ENCODE results near the gene TMEM163.
"Not testable (repeated sequence)": the region's sequence is repeated elsewhere in the genome, so short reads cannot be mapped to it uniquely, and the experiment has no call there.

The TMEM163 gene

GRCh38 chr2:134507697-134508096, 211.1 kb downstream of the TMEM163 start:
- Histone ChIP-seq H3K27ac (ENCODE audit: low read depth, low read length) (no peak overlapping the region), H3K9ac (ENCODE audit: low read length) (no peak overlapping the region), H3K4me3 (ENCODE audit: low read depth in 1 of 2, low read length in 2 of 2) (no peak overlapping the region), H3K4me1 (ENCODE audit: insufficient read depth, low read length) (no peaks in the 10 kb centered on the region), H3K27me3 (ENCODE audit: control insufficient read depth in 1 of 2, insufficient read depth in 2 of 2, low read length in 2 of 2) (no peaks in the 10 kb centered on the region), H3K9me3 (ENCODE audit: low read length) (no peaks in the 10 kb centered on the region), H3K36me3 (ENCODE audit: insufficient read depth, low read length) (no peaks in the 10 kb centered on the region)

GRCh38 chr2:134507159-134507558, 211.6 kb downstream of the TMEM163 start:
- H3K27me3 ChIP-seq (ENCODE audit: control insufficient read depth in 1 of 2, insufficient read depth in 2 of 2, low read length in 2 of 2); H3K4me1 ChIP-seq (ENCODE audit: insufficient read depth, low read length); H3K36me3 ChIP-seq (ENCODE audit: insufficient read depth, low read length); H3K9me3 ChIP-seq (ENCODE audit: low read length); H3K27ac ChIP-seq (ENCODE audit: low read depth, low read length); H3K4me3 ChIP-seq (ENCODE audit: low read depth in 1 of 2, low read length in 2 of 2); H3K9ac ChIP-seq (ENCODE audit: low read length): not testable (repeated sequence)

- Histone ChIP-seq H3K9me3 (ENCODE audit: low read length) (no peaks in the 10 kb centered on the region), H3K36me3 (ENCODE audit: insufficient read depth, low read length) (no peaks in the 10 kb centered on the region), H3K27me3 (ENCODE audit: control insufficient read depth in 1 of 2, insufficient read depth in 2 of 2, low read length in 2 of 2) (no peaks in the 10 kb centered on the region), H3K4me3 (ENCODE audit: low read depth in 1 of 2, low read length in 2 of 2) (no peak overlapping the region), H3K4me1 (ENCODE audit: insufficient read depth, low read length) (peaks cover 1% of the 10 kb centered on the region), H3K27ac (ENCODE audit: low read depth, low read length) (no peak overlapping the region), H3K9ac (ENCODE audit: low read length) (no peak overlapping the region)
Measured at GRCh38 chr2:134505446-134505845, 213.4 kb downstream of the TMEM163 start.

GRCh38 chr2:134504586-134505336, 214.0 kb downstream of the TMEM163 start:
- H3K4me1 ChIP-seq (ENCODE audit: insufficient read depth, low read length), result peaks cover 4% of the 10 kb centered on the region
- H3K27me3 ChIP-seq (ENCODE audit: control insufficient read depth in 1 of 2, insufficient read depth in 2 of 2, low read length in 2 of 2), result no peaks in the 10 kb centered on the region
- no peak overlapping the region for H3K9ac ChIP-seq (ENCODE audit: low read length)
- H3K9me3 ChIP-seq (ENCODE audit: low read length), result no peaks in the 10 kb centered on the region
- no peak overlapping the region for H3K4me3 ChIP-seq (ENCODE audit: low read depth in 1 of 2, low read length in 2 of 2)
- H3K27ac ChIP-seq (ENCODE audit: low read depth, low read length), result no peak overlapping the region
- H3K36me3 ChIP-seq (ENCODE audit: insufficient read depth, low read length), result no peaks in the 10 kb centered on the region

GRCh38 chr2:134502104-134502503, 216.7 kb downstream of the TMEM163 start:
- H3K9me3 ChIP-seq (ENCODE audit: low read length), result no peaks in the 10 kb centered on the region
- no peaks in the 10 kb centered on the region for H3K36me3 ChIP-seq (ENCODE audit: insufficient read depth, low read length)
- no peak overlapping the region for H3K27ac ChIP-seq (ENCODE audit: low read depth, low read length)
- H3K27me3 ChIP-seq (ENCODE audit: control insufficient read depth in 1 of 2, insufficient read depth in 2 of 2, low read length in 2 of 2), result no peaks in the 10 kb centered on the region
- H3K4me1 ChIP-seq (ENCODE audit: insufficient read depth, low read length), result peaks cover 4% of the 10 kb centered on the region
- H3K4me3 ChIP-seq (ENCODE audit: low read depth in 1 of 2, low read length in 2 of 2), result no peak overlapping the region
- H3K9ac ChIP-seq (ENCODE audit: low read length), result no peak overlapping the region

- H3K27ac ChIP-seq (ENCODE audit: low read depth, low read length), result no peak overlapping the region
Measured at GRCh38 chr2:134501476-134502091, 217.2 kb downstream of the TMEM163 start.

GRCh38 chr2:134500211-134500935, 218.4 kb downstream of the TMEM163 start:
- no peak overlapping the region for H3K4me3 ChIP-seq (ENCODE audit: low read depth in 1 of 2, low read length in 2 of 2)
- no peak overlapping the region for H3K27ac ChIP-seq (ENCODE audit: low read depth, low read length)
- no peaks in the 10 kb centered on the region for H3K36me3 ChIP-seq (ENCODE audit: insufficient read depth, low read length)
- H3K27me3 ChIP-seq (ENCODE audit: control insufficient read depth in 1 of 2, insufficient read depth in 2 of 2, low read length in 2 of 2), result no peaks in the 10 kb centered on the region
- no peak overlapping the region for H3K9ac ChIP-seq (ENCODE audit: low read length)
- H3K4me1 ChIP-seq (ENCODE audit: insufficient read depth, low read length), result peaks cover 4% of the 10 kb centered on the region
- no peaks in the 10 kb centered on the region for H3K9me3 ChIP-seq (ENCODE audit: low read length)

More at GRCh38 chr2:134501476-134502091, 217.2 kb downstream of the TMEM163 start:
- no peaks in the 10 kb centered on the region for H3K36me3 ChIP-seq (ENCODE audit: insufficient read depth, low read length)
- H3K4me3 ChIP-seq (ENCODE audit: low read depth in 1 of 2, low read length in 2 of 2), result no peak overlapping the region
- no peaks in the 10 kb centered on the region for H3K9me3 ChIP-seq (ENCODE audit: low read length)
- no peak overlapping the region for H3K9ac ChIP-seq (ENCODE audit: low read length)
- H3K27me3 ChIP-seq (ENCODE audit: control insufficient read depth in 1 of 2, insufficient read depth in 2 of 2, low read length in 2 of 2), result no peaks in the 10 kb centered on the region
- peaks cover 4% of the 10 kb centered on the region for H3K4me1 ChIP-seq (ENCODE audit: insufficient read depth, low read length)

GRCh38 chr2:134499307-134499926, 219.4 kb downstream of the TMEM163 start:
- Histone ChIP-seq H3K4me3 (ENCODE audit: low read depth in 1 of 2, low read length in 2 of 2) (no peak overlapping the region), H3K27ac (ENCODE audit: low read depth, low read length) (no peak overlapping the region), H3K9ac (ENCODE audit: low read length) (no peak overlapping the region), H3K36me3 (ENCODE audit: insufficient read depth, low read length) (no peaks in the 10 kb centered on the region), H3K9me3 (ENCODE audit: low read length) (no peaks in the 10 kb centered on the region), H3K4me1 (ENCODE audit: insufficient read depth, low read length) (peaks cover 4% of the 10 kb centered on the region), H3K27me3 (ENCODE audit: control insufficient read depth in 1 of 2, insufficient read depth in 2 of 2, low read length in 2 of 2) (no peaks in the 10 kb centered on the region)

GRCh38 chr2:134498654-134499053, 220.1 kb downstream of the TMEM163 start:
- no peak overlapping the region for H3K9ac ChIP-seq (ENCODE audit: low read length)
- no peak overlapping the region for H3K4me3 ChIP-seq (ENCODE audit: low read depth in 1 of 2, low read length in 2 of 2)
- no peak overlapping the region for H3K27ac ChIP-seq (ENCODE audit: low read depth, low read length)
- H3K36me3 ChIP-seq (ENCODE audit: insufficient read depth, low read length), result no peaks in the 10 kb centered on the region
- no peaks in the 10 kb centered on the region for H3K27me3 ChIP-seq (ENCODE audit: control insufficient read depth in 1 of 2, insufficient read depth in 2 of 2, low read length in 2 of 2)
- H3K4me1 ChIP-seq (ENCODE audit: insufficient read depth, low read length), result peaks cover 4% of the 10 kb centered on the region
- H3K9me3 ChIP-seq (ENCODE audit: low read length), result no peaks in the 10 kb centered on the region

- Histone ChIP-seq H3K27ac (ENCODE audit: low read depth, low read length) (no peak overlapping the region), H3K4me3 (ENCODE audit: low read depth in 1 of 2, low read length in 2 of 2) (no peak overlapping the region), H3K27me3 (ENCODE audit: control insufficient read depth in 1 of 2, insufficient read depth in 2 of 2, low read length in 2 of 2) (no peaks in the 10 kb centered on the region), H3K9me3 (ENCODE audit: low read length) (no peaks in the 10 kb centered on the region), H3K9ac (ENCODE audit: low read length) (no peak overlapping the region), H3K36me3 (ENCODE audit: insufficient read depth, low read length) (no peaks in the 10 kb centered on the region), H3K4me1 (ENCODE audit: insufficient read depth, low read length) (no peaks in the 10 kb centered on the region)
Measured at GRCh38 chr2:134493797-134494196, 225.0 kb downstream of the TMEM163 start.

GRCh38 chr2:134491771-134492441, 226.9 kb downstream of the TMEM163 start:
- Histone ChIP-seq H3K9me3 (ENCODE audit: low read length) (no peaks in the 10 kb centered on the region), H3K4me1 (ENCODE audit: insufficient read depth, low read length) (no peaks in the 10 kb centered on the region), H3K4me3 (ENCODE audit: low read depth in 1 of 2, low read length in 2 of 2) (no peak overlapping the region), H3K27me3 (ENCODE audit: control insufficient read depth in 1 of 2, insufficient read depth in 2 of 2, low read length in 2 of 2) (no peaks in the 10 kb centered on the region), H3K9ac (ENCODE audit: low read length) (no peak overlapping the region), H3K27ac (ENCODE audit: low read depth, low read length) (no peak overlapping the region), H3K36me3 (ENCODE audit: insufficient read depth, low read length) (no peaks in the 10 kb centered on the region)

Data from muscle layer of colon (tissue), 2 donors.